HG02981 (cell line): ENCODE measurements around the gene RNF213.
A peak's percentile ranks its signal among the peaks of the same experiment; 100 is the strongest.

Source experiments
- ATAC-seq: cut with Tn5 transposase; IDR thresholded peaks from one replicate; pipeline ENCODE4 v1.9.1; 2021; ENCODE audit warnings: mild to moderate bottlenecking, moderate library complexity; ENCODE audit not compliant: unreplicated experiment

Gene RNF213

GRCh38 chr17:80260791-80261158 is at the start of gene RNF213:
RNF213 (plus strand) TSS chr17:80260852; CDS start chr17:80263682, 2,830 bp downstream.
- peak; percentile 24 for ATAC-seq

- ATAC-seq, result no peak
Observed at GRCh38 chr17:80212109-80212508, 48.5 kb upstream of the RNF213 start.

GRCh38 chr17:80212511-80212910 is 48.1 kb upstream of the RNF213 start:
- ATAC-seq, result no peak

- no peak for ATAC-seq
Observed at GRCh38 chr17:80212962-80213642, 47.5 kb upstream of the RNF213 start.

GRCh38 chr17:80213643-80213975 is 47.0 kb upstream of the RNF213 start:
- ATAC-seq, result no peak

GRCh38 chr17:80214012-80214877 is 46.4 kb upstream of the RNF213 start:
- ATAC-seq, result no peak

DNA sequence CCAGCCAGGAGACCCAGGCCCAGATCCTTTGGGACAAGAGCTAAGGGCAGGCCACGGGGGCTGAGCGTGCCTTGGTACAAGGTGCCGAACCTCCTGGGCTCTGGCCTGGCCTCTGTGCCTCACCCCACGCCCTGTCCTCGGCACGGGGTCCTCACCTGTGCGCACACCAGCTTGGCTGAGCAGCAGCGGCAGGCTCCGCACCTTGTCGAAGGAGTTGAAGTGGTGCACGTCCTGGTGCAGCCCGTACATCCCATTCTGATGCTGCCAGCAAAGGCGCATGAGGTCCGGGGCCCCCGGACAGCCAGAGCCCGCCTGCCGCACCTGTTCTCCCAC is 45.8 kb upstream of the RNF213 start:
- no peak for ATAC-seq

DNA sequence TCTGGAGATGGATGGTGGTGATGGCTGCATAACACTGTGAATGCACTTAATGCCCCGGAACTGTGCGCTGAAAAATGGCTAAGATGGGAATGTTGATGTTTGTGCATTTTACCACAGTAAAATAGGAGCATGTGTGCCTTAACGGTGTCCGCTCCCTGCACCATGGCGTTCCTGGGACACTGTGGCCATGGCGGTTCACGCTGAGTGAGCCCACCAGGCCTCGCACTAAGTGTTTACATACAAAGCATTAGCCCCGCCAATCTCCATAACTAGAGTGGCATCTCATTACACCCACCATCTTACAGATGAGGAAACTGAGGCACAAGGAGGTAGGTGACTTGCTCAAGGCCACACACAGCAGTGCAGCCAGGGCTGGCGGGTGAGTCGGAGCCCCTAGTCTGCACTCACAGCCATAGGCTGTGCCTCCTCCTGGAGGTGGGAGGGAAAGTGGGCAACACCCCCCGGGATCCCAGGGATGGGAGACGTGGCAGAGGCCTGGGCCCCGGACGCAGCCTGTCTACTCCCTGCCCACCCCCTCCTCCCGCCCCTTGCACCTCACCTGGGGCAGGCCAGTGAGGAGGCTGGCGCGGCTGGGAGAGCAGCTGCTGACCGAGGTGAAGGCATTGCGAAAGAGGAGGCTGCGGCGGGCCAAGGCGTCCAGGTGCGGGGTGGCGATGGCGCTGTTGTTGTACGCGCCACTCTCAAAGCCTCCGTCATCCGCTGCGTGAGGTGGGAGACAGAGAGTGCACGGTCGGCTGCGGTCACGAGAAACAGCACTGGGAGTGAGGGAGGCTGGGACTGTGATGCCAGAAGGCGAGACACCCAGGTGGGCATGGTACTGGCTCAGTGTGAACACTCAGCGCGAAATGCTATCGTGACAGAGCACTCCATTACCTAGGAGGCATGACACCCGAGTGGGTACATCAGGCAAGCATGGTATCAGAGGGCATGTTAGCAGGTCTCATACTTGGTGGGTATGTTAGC is 43.9 kb upstream of the RNF213 start:
- ATAC-seq, result no peak

- no peak for ATAC-seq
Observed at GRCh38 chr17:80217703-80218362, 42.8 kb upstream of the RNF213 start.

GRCh38 chr17:80218391-80218790 is 42.3 kb upstream of the RNF213 start:
- ATAC-seq, result no peak

- peak; percentile 67 for ATAC-seq
Observed at GRCh38 chr17:80219013-80219762, 41.5 kb upstream of the RNF213 start.

DNA sequence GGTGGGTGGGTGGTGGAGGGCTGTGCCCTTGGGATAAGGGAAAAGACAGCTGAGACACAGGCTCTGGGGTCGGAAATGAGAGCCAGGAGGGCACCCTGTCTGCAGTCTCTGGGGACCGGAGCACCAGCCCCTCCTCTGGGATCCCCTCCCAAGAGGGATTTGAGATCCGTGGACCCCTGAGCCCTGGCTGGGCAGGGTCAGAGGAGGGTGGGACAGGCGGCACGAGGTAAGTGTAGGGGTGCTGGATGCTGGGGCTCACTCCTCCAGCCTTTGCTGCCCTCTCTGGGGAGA is 40.9 kb upstream of the RNF213 start:
- ATAC-seq, result peak; percentile 22

- peak; percentile 27 for ATAC-seq
Observed at GRCh38 chr17:80220054-80220735, 40.5 kb upstream of the RNF213 start, which contains the start of the genes SGSH and SLC26A11. SGSH (minus strand) TSS chr17:80220333; CDS start chr17:80220313, 20 bp downstream. SLC26A11 (plus strand) TSS chr17:80220427; CDS start chr17:80221561, 1,134 bp downstream.

DNA sequence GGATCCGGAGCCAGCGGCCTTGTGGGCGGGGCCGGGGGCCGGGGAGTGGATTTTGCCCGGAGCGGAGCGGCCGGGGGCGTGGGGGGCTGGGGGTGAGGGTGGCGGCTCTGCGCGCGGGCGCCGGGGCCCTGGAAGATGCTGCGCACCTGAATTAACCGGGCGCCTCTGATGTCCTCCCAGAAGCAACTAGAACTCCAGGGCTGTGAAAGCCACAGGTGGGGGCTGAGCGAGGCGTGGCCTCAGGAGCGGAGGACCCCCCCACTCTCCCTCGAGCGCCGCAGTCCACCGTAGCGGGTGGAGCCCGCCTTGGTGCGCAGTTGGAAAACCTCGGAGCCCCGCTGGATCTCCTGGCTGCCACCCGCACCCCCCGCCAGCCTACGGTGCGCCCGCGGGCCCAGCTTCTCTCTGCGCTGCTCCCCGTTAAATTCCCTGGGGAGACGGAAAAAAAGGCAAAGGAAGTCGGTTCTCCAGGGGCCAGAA is 39.9 kb upstream of the RNF213 start:
- no peak for ATAC-seq

- no peak for ATAC-seq
Observed at GRCh38 chr17:80221351-80222105, 39.1 kb upstream of the RNF213 start.

- ATAC-seq, result no peak
Observed at GRCh38 chr17:80222376-80223141, 38.1 kb upstream of the RNF213 start.

- no peak for ATAC-seq
Observed at GRCh38 chr17:80223142-80223815, 37.4 kb upstream of the RNF213 start.
